Right ventricle myocardium superior (tissue), 1 donor: ENCODE measurements around the gene GSTA5. TPM values are rescaled to one million over a fixed set of nuclear protein-coding genes. Genes with fewer than 3 reads are reported as not detected.
"Not testable (repeated sequence)": the region's sequence is repeated elsewhere in the genome, so short reads cannot be mapped to it uniquely, and the experiment has no call there.

Experiments
- ATAC-seq: fragments of 200-7000 bp; cut with Tn5 transposase; one replicate; pipeline ENCODE4 v1.9.1; 2020; ENCODE audit warnings: mild to moderate bottlenecking; ENCODE audit not compliant: poor library complexity
- DNase-seq: peaks from one replicate; pipeline ENCODE4 v3.0.0-alpha.2; 2020
- intact Hi-C: fragments of 100-400 bp; cut with DNase I; formaldehyde crosslinking; loops from one replicate; pipeline ENCODE4 v1.11.2; 2022
- total RNA-seq: library from RNA; stranded (reverse); fragmentation: NEBNext Ultra II Directional; extraction: Animal tissue kit (Norgen Biotek cat#: 25700); gene quantifications from one replicate; pipeline ENCODE4 v1.2.1, GENCODE V29; 2021
- donor health status: DM: no; HTN: yes; CAD: no; lungs with severe emphysema.

Gene GSTA5
- total RNA-seq, 1 donor from 2014 or later = not detected

DNA sequence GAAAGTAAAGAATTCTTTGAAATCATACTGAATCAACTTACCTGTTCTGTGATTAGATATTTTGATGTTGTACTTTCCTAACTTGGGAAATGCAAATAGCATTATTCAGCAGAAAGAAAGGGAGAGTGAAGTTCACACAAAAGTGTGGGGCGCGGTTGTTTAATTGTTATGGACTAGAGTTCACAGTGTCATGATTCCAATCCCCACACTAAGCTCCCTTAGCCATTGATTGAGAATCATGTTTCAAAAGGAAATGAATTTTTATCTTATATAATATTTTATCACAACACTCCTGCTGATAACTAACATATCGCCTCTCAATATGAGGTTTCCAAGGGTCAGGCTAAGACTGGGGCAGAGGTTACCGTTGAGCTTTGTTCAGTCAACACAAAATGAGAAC lies 3.0 kb upstream of the GSTA5 start:
- DNase-seq (no peak), ATAC-seq (no peak)
- intact Hi-C loops = no loop called here

DNA sequence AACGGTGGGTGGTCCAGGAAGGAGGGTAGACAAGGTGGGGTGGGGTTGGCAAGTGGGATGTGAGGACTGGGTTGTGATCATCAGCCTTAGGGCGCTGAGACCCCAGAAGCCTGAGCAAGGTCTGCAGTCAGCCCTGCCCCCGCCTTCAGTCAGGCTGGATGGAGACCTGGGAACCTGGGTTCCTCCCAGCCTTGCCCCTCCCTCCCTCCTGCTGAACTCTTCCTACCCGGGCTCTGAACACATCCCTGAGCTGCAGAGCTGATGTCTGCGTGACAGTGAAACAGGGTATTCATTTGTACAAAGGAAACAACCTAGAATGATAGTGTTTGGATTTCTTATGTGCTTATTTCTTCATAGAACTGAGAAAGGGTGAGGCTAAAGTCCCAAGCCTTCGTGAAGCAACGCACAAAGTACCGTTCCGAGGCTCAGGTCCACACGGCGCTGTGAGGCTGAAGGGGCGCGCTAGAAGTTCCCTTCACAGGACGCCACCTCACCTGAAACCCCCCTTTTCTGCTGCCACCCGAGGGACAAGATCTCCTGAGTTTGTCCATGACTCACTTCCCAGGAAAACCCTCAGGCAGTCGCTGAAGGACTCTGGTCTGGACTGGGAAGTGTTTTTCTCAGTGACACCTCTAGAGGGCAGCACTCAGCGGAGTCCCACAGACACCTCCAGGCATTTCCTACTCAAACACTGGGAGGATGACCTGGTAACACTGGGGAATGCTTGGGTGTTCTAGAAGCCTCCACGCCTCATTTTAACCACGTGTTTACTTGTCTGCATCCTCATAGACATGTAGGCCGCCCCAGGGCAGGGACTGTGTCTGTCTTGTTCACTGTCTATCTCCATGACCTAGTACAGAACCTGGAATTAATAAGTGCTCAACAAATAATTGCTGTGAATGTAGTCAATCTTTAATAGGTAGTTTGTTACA lies 1.2 kb downstream of the GSTA5 start:
- no peak for DNase-seq
- ATAC-seq = peak; percentile 65
- intact Hi-C loops = no loop called here

DNA sequence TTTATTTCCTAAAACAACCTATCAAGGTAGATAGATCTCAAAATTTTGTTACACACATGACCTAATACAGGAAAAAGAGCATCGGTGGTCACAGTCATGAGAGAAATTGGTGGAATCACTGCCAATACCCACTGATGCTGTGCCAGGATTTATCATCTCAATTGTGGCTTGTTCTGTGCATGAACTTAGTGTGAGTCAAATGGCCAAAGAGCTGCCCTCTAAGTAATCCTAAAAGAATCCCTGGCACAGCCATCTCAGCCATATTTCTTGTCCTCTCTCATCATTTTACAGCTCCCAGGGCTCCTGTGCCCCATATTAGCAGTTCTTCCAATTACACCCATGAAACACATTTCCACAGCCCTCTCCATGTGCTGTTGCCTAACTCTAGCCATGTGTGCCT lies 6.1 kb downstream of the GSTA5 start:
- DNase-seq (no peak), ATAC-seq (no peak)
- intact Hi-C loops = no loop called here

DNA sequence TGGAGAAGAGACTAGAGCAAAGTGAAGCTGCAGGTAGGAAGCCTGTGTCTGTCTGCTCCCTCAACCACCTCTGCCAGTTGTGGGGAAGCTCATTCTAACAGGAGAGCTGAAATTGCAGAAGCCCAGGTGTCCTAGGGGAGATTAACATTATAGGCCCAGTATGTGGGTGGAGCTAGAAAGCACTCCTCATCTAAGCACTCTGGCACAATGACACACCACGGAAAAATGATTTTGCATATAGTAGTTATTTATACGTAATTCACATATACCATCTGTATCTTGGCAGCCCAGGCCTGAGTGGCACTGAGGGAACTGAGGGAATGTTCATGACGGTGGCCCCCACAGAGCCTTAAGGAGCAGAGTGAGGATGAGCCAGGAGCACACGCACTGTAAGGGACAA lies 9.7 kb downstream of the GSTA5 start:
- ATAC-seq, DNase-seq, intact Hi-C loops: not testable (repeated sequence)

- ATAC-seq (no peak), DNase-seq (no peak)
- intact Hi-C loops = loop anchor here (5.0 kb wide), 1 partner anchor 42 kb away; no protein-coding TSS in a partner anchor
Measured at GRCh38 chr6:52829046-52829817, 11.4 kb downstream of the GSTA5 start.

- DNase-seq, ATAC-seq: not testable (repeated sequence)
- intact Hi-C loops = loop anchor here (5.0 kb wide), 1 partner anchor 41 kb away; no protein-coding TSS in a partner anchor
Measured at GRCh38 chr6:52828621-52829020, 12.0 kb downstream of the GSTA5 start.

- intact Hi-C loops = loop anchor here (5.0 kb wide), 1 partner anchor 40 kb away; no protein-coding TSS in a partner anchor
- DNase-seq, ATAC-seq: not testable (repeated sequence)
Measured at GRCh38 chr6:52827073-52827783, 13.4 kb downstream of the GSTA5 start.

DNA sequence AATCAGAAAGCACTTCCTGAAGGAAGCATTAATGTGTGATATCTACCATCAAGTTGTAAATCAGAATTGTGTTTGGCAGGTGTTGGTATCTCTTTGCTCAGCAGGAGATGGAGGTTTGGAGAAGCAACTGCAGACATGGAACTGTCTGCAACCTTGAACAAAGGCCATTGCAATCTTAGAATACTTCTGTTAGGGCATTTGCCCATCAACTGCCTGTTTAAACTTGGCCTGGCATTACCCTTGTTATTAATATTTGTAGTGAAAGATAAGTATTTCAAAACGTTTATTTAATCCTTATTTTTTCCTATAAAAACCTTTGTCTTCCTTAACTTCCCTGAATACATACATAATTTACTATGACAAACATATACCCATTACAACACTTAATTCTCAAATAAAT lies 14.1 kb downstream of the GSTA5 start:
- DNase-seq (no peak), ATAC-seq (no peak)
- intact Hi-C loops = loop anchor here (5.0 kb wide), 1 partner anchor 39 kb away; no protein-coding TSS in a partner anchor

DNA sequence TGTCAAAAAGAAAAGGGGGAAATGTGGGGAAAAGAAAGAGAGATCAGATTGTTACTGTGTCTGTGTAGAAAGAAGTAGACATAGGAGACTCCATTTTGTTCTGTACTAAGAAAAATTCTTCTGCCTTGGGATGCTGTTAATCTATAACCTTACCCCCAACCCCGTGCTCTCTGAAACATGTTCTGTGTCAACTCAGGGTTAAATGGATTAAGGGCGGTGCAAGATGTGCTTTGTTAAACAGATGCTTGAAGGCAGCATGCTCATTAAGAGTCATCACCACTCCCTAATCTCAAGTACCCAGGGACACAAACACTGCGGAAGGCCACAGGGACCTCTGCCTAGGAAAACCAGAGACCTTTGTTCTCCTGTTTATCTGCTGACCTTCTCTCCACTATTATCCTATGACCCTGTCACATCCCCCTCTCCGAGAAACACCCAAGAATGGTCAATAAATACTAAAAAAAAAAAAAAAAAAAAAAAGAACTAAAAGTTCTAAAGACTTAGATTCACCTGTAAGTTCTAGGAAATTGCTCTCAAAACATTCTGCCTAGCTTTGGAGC lies 14.6 kb downstream of the GSTA5 start:
- ATAC-seq, DNase-seq: not testable (repeated sequence)
- intact Hi-C loops = loop anchor here (5.0 kb wide), 1 partner anchor 39 kb away; no protein-coding TSS in a partner anchor

- not testable (repeated sequence) for ATAC-seq, DNase-seq
- intact Hi-C loops = loop anchor here (5.0 kb wide), 1 partner anchor 38 kb away; no protein-coding TSS in a partner anchor
Measured at GRCh38 chr6:52825270-52825793, 15.3 kb downstream of the GSTA5 start.

DNA sequence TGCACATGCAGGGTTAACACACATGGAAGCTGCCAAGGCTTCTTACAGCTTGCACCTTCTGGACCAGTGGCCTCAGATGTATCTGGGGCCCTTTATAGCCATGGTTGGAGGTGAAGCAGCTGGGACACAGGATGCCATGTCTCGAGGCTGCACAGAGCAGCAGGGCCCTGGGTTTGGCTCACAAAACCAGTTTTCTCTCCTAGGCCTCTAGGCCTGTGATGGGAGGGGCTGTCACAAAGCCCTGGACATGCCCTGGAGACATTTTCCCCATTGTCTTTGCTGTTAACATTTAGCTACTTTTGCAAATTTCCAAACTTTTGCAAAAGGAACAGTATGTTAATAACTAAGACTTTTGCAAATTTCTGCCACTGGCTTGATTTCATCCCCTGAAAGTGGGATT lies 18.8 kb downstream of the GSTA5 start:
- no peak for ATAC-seq
- intact Hi-C loops = no loop called here
- DNase-seq = no peak

- intact Hi-C loops = no loop called here
- ATAC-seq (no peak), DNase-seq (no peak)
Measured at GRCh38 chr6:52820198-52820597, 20.4 kb downstream of the GSTA5 start.

GRCh38 chr6:52815167-52816092 lies 25.2 kb downstream of the GSTA5 start:
- intact Hi-C loops = no loop called here
- peak; percentile 71 for ATAC-seq
- no peak for DNase-seq

- intact Hi-C loops, DNase-seq, ATAC-seq: not testable (repeated sequence)
Measured at GRCh38 chr6:52814545-52814944, 26.1 kb downstream of the GSTA5 start.

GRCh38 chr6:52809777-52810176 lies 30.8 kb downstream of the GSTA5 start:
- DNase-seq, intact Hi-C loops, ATAC-seq: not testable (repeated sequence)

DNA sequence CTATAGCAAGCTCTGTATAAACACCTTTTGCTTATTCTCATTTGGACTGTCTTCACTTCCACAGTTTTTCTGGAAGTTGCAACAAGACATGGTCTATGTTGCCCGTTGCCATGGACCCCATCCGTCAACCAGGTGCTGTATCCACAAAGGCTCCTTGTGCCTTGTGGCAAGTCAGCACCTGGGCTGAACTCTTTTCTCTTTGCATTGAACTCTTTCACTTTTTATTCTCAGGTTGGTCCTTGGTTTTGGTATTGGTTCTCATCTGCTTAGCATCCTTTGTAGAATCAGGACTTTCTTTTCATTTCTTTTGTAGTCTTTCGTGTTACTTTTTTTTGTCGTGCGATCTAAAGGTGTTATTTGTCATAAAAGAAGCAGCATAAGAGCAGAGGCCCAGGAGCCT lies 32.0 kb downstream of the GSTA5 start:
- ATAC-seq = no peak
- intact Hi-C loops = no loop called here
- DNase-seq = no peak

- intact Hi-C loops, ATAC-seq, DNase-seq: not testable (repeated sequence)
Measured at GRCh38 chr6:52803668-52804255, 36.9 kb downstream of the GSTA5 start, which contains the start of gene GSTA1. GSTA1 (minus strand) TSS chr6:52803816; CDS start chr6:52799267, 4,549 bp downstream.
